Vagina (tissue), 2 donors: ENCODE data around the gene INCENP. TPM values are rescaled to one million over a fixed set of nuclear protein-coding genes. Genes with fewer than 3 reads are reported as not detected.

ENCODE experiments used
- DNase-seq, 2 donors: peaks; one replicate each; pipeline ENCODE4 v3.0.0-alpha.2; 2017; ENCODE audit errors: extremely low spot score in 2 of 2
- H3K27ac ChIP-seq: fragments of 200-600 bp; sonication (generic); one replicate; pipeline ENCODE4 v1.5.1; 2019
- H3K27me3 ChIP-seq: fragments of 200-600 bp; sonication (generic); one replicate; pipeline ENCODE4 v1.5.1; 2019
- H3K36me3 ChIP-seq, 2 donors: fragments of 200-600 bp; sonication (generic); one replicate each; pipeline ENCODE4 v1.5.1; 2017 to 2019
- H3K4me1 ChIP-seq: fragments of 200-600 bp; sonication (generic); one replicate; pipeline ENCODE4 v1.5.1; 2019
- H3K4me3 ChIP-seq, 2 donors: fragments of 200-600 bp; sonication (generic); 1 replicate in 1 of 2; 2 replicates in 1 of 2; pipeline ENCODE4 v1.5.1; 2016 to 2019
- H3K9me3 ChIP-seq: fragments of 200-600 bp; sonication (generic); one replicate; pipeline ENCODE4 v1.5.1; 2019
- CTCF ChIP-seq, 3 experiments: fragments of 450-650 bp in 2 of 3; fragments of 200-600 bp in 1 of 3; sonication (generic) in 1 of 3; IDR thresholded peaks; one replicate each; pipeline ENCODE4 v1.5.1; 2017 to 2019; ENCODE audit warnings: antibody characterized with exemption in 3 of 3, mild to moderate bottlenecking in 2 of 3, moderate library complexity in 2 of 3
- POLR2A ChIP-seq, 2 donors: fragments of 450-650 bp; IDR thresholded peaks; one replicate each; pipeline ENCODE4 v1.6.1; 2017; ENCODE audit warnings: antibody characterized with exemption in 2 of 2, mild to moderate bottlenecking in 2 of 2, moderate library complexity in 2 of 2
- POLR2AphosphoS5 ChIP-seq, 2 donors: sonication (generic); formaldehyde crosslinking; IDR thresholded peaks; one replicate each; pipeline ENCODE4 v1.9.0; 2017; ENCODE audit warnings: antibody characterized with exemption in 2 of 2, mild to moderate bottlenecking in 2 of 2, low read depth in 1 of 2; ENCODE audit not compliant: insufficient read depth in 1 of 2
- intact Hi-C: fragments of 100-400 bp; cut with DNase I; formaldehyde crosslinking; loops from one replicate; pipeline ENCODE4 v1.15.1; 2023
- total RNA-seq: library from RNA; depleted of rRNA; stranded (reverse); fragments of >200 nt; gene quantifications from one replicate; pipeline ENCODE4 v1.2.3, GENCODE V29; 2016

INCENP gene
- total RNA-seq, 1 donor from 2014 or later: 39.0 TPM

- no peaks in the 10 kb centered on the region for H3K36me3 ChIP-seq
Observed at GRCh38 chr11:62104816-62105653, 18.8 kb upstream of the INCENP start.

GRCh38 chr11:62105667-62106191 is 18.1 kb upstream of the INCENP start:
- H3K9me3 ChIP-seq: no peaks in the 10 kb centered on the region
- intact Hi-C loops: loop anchor here (10.0 kb wide), 2 partner anchors 231 to 311 kb away; partner anchors contain the start of genes FEN1 and TMEM258
- peak in 1 of 2 donors; percentile 14 for DNase-seq
- H3K27me3 ChIP-seq: no peaks in the 10 kb centered on the region
- no peaks in the 10 kb centered on the region for H3K36me3 ChIP-seq
- peaks cover 17% of the 10 kb centered on the region for H3K4me1 ChIP-seq
- H3K4me3 ChIP-seq: peak overlapping the region; percentile 27 to 41
- peak overlapping the region; percentile 80 for H3K27ac ChIP-seq
- TF ChIP-seq POLR2AphosphoS5 (IDR thresholded peaks at IDR 0.05; ENCODE audit: insufficient read depth in 1 of 2, low read depth in 1 of 2) (no peak), POLR2A (IDR thresholded peaks at IDR 0.05) (no peak), CTCF (IDR thresholded peaks at IDR 0.05) (no peak)

More at GRCh38 chr11:62104816-62105653, 18.8 kb upstream of the INCENP start:
- Histone ChIP-seq H3K27ac (peak overlapping the region; percentile 80), H3K27me3 (no peaks in the 10 kb centered on the region), H3K9me3 (no peaks in the 10 kb centered on the region), H3K4me1 (peaks cover 17% of the 10 kb centered on the region), H3K4me3 (peak overlapping the region; percentile 27 to 41)
- DNase-seq: no peak
- intact Hi-C loops: loop anchor here (10.0 kb wide), 2 partner anchors 230 to 310 kb away; partner anchors contain the start of genes FEN1 and TMEM258
- TF ChIP-seq POLR2AphosphoS5 (IDR thresholded peaks at IDR 0.05; ENCODE audit: insufficient read depth in 1 of 2, low read depth in 1 of 2) (peak in 1 of 2 donors; percentile 78), POLR2A (IDR thresholded peaks at IDR 0.05) (no peak)

DNA sequence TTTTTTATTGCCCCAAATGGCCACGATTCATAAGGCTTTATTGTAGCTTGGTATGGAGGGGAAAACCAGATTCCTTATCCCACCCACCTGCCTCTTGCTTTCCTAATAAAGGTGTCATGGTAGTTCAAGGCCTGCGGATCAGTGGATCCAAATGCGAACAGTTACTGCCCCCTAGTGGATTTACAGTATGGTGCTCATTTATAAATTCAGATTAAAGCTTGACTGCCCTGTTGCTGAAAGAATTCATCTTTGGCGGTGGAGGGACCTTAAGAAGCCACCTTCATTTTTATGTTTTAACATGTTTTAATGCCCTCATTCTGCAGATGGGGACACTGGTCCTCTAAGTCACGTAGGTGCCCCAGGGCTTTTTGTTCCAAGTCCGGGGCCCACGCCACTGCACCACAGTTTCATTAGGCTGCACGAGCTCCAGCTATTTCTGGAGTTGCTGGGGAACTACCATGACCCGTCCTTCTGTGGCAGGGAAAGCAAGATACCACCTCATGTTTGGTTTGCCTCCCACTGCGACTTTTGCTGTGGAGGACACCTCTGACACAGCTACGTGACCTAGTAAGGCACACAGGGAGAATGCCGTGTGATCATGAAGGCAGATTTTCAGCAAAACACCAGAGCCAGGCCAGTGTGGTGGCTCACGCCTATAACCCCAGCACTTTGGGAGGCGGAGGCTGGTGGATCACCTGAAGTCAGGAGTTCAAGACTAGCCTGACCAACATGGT is 15.6 kb upstream of the INCENP start:
- no peaks in the 10 kb centered on the region for H3K27me3 ChIP-seq
- H3K4me3 ChIP-seq: no peak overlapping the region
- H3K36me3 ChIP-seq: no peaks in the 10 kb centered on the region
- DNase-seq: peak in 1 of 2 donors; percentile 87
- peaks cover 30% of the 10 kb centered on the region for H3K4me1 ChIP-seq
- TF ChIP-seq POLR2AphosphoS5 (IDR thresholded peaks at IDR 0.05; ENCODE audit: insufficient read depth in 1 of 2, low read depth in 1 of 2) (peak in 1 of 2 donors; percentile 30), POLR2A (IDR thresholded peaks at IDR 0.05) (no peak), CTCF (IDR thresholded peaks at IDR 0.05) (peak; percentile 61 to 79 (median 64))
- intact Hi-C loops: loop anchor here (10.0 kb wide), 2 partner anchors 233 to 313 kb away; partner anchors contain the start of genes FEN1 and TMEM258
- no peak overlapping the region for H3K27ac ChIP-seq
- no peaks in the 10 kb centered on the region for H3K9me3 ChIP-seq

GRCh38 chr11:62108971-62109404 is 14.8 kb upstream of the INCENP start:
- peak in 1 of 2 donors; percentile 3 for DNase-seq
- no peaks in the 10 kb centered on the region for H3K36me3 ChIP-seq
- peaks cover 30% of the 10 kb centered on the region for H3K4me1 ChIP-seq
- H3K27ac ChIP-seq: no peak overlapping the region
- H3K9me3 ChIP-seq: no peaks in the 10 kb centered on the region
- no peak overlapping the region for H3K4me3 ChIP-seq
- intact Hi-C loops: loop anchor here (10.0 kb wide), 2 partner anchors 234 to 314 kb away; partner anchors contain the start of genes FEN1 and TMEM258
- TF ChIP-seq POLR2A (IDR thresholded peaks at IDR 0.05): no peak
- no peak for TF ChIP-seq CTCF (IDR thresholded peaks at IDR 0.05)
- no peak for TF ChIP-seq POLR2AphosphoS5 (IDR thresholded peaks at IDR 0.05; ENCODE audit: insufficient read depth in 1 of 2, low read depth in 1 of 2)
- H3K27me3 ChIP-seq: no peaks in the 10 kb centered on the region
